ENCODE results near the gene TBC1D1. TPM values are rescaled to one million over a fixed set of nuclear protein-coding genes. Genes with fewer than 3 reads are reported as not detected.

Gene TBC1D1
- total RNA-seq, 2 donors from 2014 or later = 23.3 to 28.7 TPM

DNA sequence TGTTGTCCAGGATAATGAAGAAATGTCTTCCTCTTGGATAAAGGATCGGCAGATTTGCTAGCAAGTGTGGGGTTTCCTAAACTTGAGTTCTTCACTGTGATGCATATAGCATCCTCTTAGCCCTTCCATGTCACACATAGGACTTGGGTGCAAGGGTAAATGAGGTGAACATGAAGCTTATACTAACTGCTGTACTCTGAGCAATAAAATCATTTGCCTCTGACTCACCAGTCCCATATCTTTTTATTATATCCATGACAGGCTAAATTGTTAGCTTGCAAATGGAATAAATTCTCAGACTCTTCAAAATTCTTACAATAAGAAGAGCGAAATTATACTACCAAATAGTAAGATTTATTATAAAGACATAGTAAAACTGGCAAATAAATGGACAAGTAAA, 14.7 kb upstream of the TBC1D1 start:
- H3K9me3 ChIP-seq = no peaks in the 10 kb centered on the region
- ATAC-seq (no peak), DNase-seq (no peak)
- H3K4me3 ChIP-seq = no peak overlapping the region
- TF ChIP-seq, protein P1, sequence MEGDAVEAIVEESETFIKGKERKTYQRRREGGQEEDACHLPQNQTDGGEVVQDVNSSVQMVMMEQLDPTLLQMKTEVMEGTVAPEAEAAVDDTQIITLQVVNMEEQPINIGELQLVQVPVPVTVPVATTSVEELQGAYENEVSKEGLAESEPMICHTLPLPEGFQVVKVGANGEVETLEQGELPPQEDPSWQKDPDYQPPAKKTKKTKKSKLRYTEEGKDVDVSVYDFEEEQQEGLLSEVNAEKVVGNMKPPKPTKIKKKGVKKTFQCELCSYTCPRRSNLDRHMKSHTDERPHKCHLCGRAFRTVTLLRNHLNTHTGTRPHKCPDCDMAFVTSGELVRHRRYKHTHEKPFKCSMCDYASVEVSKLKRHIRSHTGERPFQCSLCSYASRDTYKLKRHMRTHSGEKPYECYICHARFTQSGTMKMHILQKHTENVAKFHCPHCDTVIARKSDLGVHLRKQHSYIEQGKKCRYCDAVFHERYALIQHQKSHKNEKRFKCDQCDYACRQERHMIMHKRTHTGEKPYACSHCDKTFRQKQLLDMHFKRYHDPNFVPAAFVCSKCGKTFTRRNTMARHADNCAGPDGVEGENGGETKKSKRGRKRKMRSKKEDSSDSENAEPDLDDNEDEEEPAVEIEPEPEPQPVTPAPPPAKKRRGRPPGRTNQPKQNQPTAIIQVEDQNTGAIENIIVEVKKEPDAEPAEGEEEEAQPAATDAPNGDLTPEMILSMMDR (IDR thresholded peaks at IDR 0.05) = no peak
- no peak for TF ChIP-seq POLR2A (IDR thresholded peaks at IDR 0.05)
- H3K27me3 ChIP-seq = peaks cover 0 to 2% of the 10 kb centered on the region in 2 donors
- H3K4me1 ChIP-seq = no peaks in the 10 kb centered on the region
- H3K36me3 ChIP-seq (replicated peaks in 1 of 2; ENCODE audit: insufficient read depth in 1 of 2, low read depth in 2 of 2) = no peaks in the 10 kb centered on the region
- 93 to 94% methylated on average over 2 of the region's 2 CpGs for WGBS, 2 donors
- no peak overlapping the region for H3K27ac ChIP-seq
- intact Hi-C loops (cut with DNase I) = no loop called here

DNA sequence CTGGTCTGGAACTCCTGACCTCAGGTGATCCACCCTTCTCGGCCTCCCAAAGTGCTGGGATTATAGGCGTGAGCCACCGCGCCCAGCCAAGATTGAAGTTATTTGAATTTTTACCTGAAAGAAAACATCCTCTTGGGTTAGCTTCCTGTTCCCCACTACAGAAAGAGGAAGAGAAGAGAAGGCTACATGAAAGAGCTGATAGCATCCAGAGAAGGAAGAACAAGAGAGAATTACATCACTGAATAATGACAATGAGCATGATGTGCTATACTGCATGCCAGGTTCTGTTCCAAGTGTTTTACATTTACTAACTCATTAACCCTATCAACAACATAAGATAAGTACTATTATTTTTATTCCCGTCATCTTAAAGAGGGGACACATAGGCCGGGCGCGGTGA, 11.5 kb upstream of the TBC1D1 start:
- TF ChIP-seq, protein P1 (IDR thresholded peaks at IDR 0.05) = no peak
- no peak for TF ChIP-seq POLR2A (IDR thresholded peaks at IDR 0.05)
- Histone ChIP-seq H3K27me3 (peaks cover 0 to 7% of the 10 kb centered on the region in 2 donors), H3K9me3 (no peaks in the 10 kb centered on the region), H3K36me3 (replicated peaks in 1 of 2; ENCODE audit: insufficient read depth in 1 of 2, low read depth in 2 of 2) (no peaks in the 10 kb centered on the region), H3K4me1 (no peaks in the 10 kb centered on the region), H3K4me3 (no peak overlapping the region), H3K27ac (no peak overlapping the region)
- no peak for ATAC-seq
- intact Hi-C loops (cut with DNase I) = no loop called here
- no peak for DNase-seq
- 91 to 92% methylated on average over 8 of the region's 8 CpGs for WGBS, 2 donors

DNA sequence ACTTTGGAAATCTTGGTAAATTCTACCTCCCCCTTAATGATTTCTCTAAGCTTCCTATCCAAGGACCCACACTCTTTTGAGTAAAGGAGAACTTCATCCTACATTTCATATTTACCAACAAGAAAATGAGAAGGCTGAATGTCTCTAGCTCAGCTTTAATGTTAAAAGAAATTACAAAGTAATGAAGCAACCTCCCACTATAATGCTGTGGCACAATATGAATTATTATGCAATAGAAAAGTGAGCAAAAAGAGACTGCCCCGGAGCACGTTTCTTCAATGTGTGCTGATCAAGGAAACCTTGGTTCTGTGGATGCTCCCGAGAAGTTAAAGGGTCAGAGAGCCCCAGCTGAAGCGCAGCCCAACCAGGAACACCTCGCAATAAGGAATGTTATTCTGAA, 9.1 kb upstream of the TBC1D1 start:
- 73 to 78% methylated on average over 5 of the region's 5 CpGs for WGBS, 2 donors
- H3K27me3 ChIP-seq = peaks cover 0 to 7% of the 10 kb centered on the region in 2 donors
- peaks cover 11% of the 10 kb centered on the region for H3K4me1 ChIP-seq
- intact Hi-C loops (cut with DNase I) = no loop called here
- no peaks in the 10 kb centered on the region for H3K9me3 ChIP-seq
- H3K27ac ChIP-seq = no peak overlapping the region
- H3K4me3 ChIP-seq = no peak overlapping the region
- DNase-seq = no peak
- ATAC-seq = no peak
- no peak for TF ChIP-seq POLR2A (IDR thresholded peaks at IDR 0.05)
- TF ChIP-seq, protein P1 (IDR thresholded peaks at IDR 0.05) = no peak
- no peaks in the 10 kb centered on the region for H3K36me3 ChIP-seq (replicated peaks in 1 of 2; ENCODE audit: insufficient read depth in 1 of 2, low read depth in 2 of 2)

DNA sequence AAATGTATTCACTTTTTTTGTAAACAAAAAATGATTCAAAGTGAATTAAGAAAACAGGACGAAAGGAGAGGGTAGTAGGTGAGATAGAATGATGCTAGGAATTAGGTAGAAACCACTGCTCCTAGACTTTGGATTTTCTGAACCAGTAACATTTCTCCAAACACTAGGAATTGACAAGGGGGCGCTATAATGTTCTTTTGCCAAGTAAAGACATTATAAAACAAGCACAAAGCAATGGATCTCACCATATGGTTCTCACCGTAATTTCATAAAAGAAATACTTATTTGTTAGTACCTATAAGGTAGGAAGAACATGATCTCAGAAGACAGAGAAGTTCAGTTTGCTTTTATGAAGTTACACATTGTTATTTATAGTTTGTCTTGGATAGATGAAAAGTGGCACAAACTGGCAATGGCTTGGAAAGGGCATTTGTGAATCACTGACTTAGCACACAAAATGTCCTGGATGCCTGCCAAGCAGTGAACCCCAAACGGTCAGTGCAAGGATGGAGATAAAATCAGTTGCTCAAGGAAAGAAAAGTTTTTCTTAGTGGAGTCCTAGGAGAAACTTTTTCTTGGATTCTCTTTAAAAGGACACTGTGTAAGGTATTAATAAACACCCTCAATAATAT, 8.1 kb upstream of the TBC1D1 start:
- H3K4me1 ChIP-seq = peaks cover 11% of the 10 kb centered on the region
- no peaks in the 10 kb centered on the region for H3K36me3 ChIP-seq (replicated peaks in 1 of 2; ENCODE audit: insufficient read depth in 1 of 2, low read depth in 2 of 2)
- H3K4me3 ChIP-seq = no peak overlapping the region
- DNase-seq (no peak), ATAC-seq (no peak)
- intact Hi-C loops (cut with DNase I) = no loop called here
- 40 to 42% methylated on average over 4 of the region's 4 CpGs for WGBS, 2 donors
- no peak overlapping the region for H3K27ac ChIP-seq
- peaks cover 0 to 9% of the 10 kb centered on the region in 2 donors for H3K27me3 ChIP-seq
- TF ChIP-seq, protein P1 (IDR thresholded peaks at IDR 0.05) = no peak
- TF ChIP-seq POLR2A (IDR thresholded peaks at IDR 0.05) = no peak
- H3K9me3 ChIP-seq = no peaks in the 10 kb centered on the region

DNA sequence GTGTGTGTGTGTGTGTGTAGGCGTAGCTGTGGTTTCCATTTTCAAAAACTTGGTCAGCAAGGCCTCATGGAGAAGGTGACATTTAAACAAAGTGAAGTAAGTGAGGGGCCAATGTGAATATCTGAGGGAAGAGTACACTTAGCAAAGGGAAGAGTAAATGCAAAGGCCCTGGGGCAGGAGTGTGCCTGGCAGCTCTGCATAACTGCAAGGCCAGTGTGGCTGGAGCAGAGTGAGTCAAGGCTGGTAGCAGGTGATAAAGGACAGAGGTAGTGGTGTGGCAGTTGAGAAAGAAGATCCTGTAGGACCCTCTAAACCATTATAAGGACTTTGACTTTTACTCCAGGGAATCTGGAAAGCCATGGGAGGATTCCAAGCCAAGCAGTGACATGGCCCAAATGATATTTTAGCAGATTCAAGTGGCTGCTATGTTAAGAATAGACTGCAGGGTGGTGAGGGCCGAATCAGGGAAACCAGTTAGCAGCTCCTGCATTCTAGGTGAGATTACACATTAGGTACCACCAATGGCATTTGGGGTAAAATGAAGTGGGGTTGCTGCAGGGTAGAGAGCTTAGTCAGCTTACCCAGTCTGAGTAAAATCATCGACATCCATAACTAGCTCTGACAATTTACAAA, 5.9 kb upstream of the TBC1D1 start:
- intact Hi-C loops (cut with DNase I) = no loop called here
- Histone ChIP-seq H3K27me3 (peaks cover 0 to 10% of the 10 kb centered on the region in 2 donors), H3K4me1 (peaks cover 14% of the 10 kb centered on the region), H3K36me3 (replicated peaks in 1 of 2; ENCODE audit: insufficient read depth in 1 of 2, low read depth in 2 of 2) (no peaks in the 10 kb centered on the region), H3K4me3 (no peak overlapping the region), H3K27ac (no peak overlapping the region), H3K9me3 (no peaks in the 10 kb centered on the region)
- no peak for TF ChIP-seq POLR2A (IDR thresholded peaks at IDR 0.05)
- TF ChIP-seq, protein P1 (IDR thresholded peaks at IDR 0.05) = no peak
- ATAC-seq = no peak
- WGBS, 2 donors = 60 to 68% methylated on average over 3 of the region's 3 CpGs
- DNase-seq = no peak

Measured in body of pancreas (tissue), 4 donors.